AG04449 (cell line): Measurements from ENCODE around the gene SECISBP2L.
A peak's percentile ranks its signal among the peaks of the same experiment; 100 is the strongest.

ENCODE experiments used
- CTCF ChIA-PET: fragments of 350-600 bp; formaldehyde crosslinking; extraction: SDS; loops from one replicate; lab custom pipeline; 2021; ENCODE audit warnings: antibody characterized with exemption; lab: Yijun Ruan, JAX
- POLR2A ChIA-PET: fragments of 400-600, 350-600 bp; formaldehyde crosslinking; extraction: SDS; loops from one replicate; lab custom pipeline; 2020; ENCODE audit warnings: antibody characterized with exemption, inconsistent platforms; lab: Yijun Ruan, JAX
- DNase-seq: peaks from one replicate; pipeline ENCODE4 v3.0.0-alpha.2; 2010; ENCODE audit warnings: low read depth, low spot score
- H3K4me3 ChIP-seq: 2 replicates; pipeline ENCODE4 v1.5.1; 2011; ENCODE audit warnings: low read depth, mild to moderate bottlenecking, control low read depth, low read length
- TF ChIP-seq, protein P1 (sequence below): IDR thresholded peaks from one replicate; pipeline ENCODE4 v1.5.1; 2011; ENCODE audit warnings: mild to moderate bottlenecking, moderate library complexity, low read length, control low read depth, inconsistent platforms; ENCODE audit not compliant: insufficient read depth; ENCODE audit errors: missing control alignments

SECISBP2L gene

GRCh38 chr15:49037546-49037940, 8.7 kb downstream of the SECISBP2L start:
- DNase-seq: no peak
- POLR2A ChIA-PET: no interaction called here
- TF ChIP-seq, protein P1, sequence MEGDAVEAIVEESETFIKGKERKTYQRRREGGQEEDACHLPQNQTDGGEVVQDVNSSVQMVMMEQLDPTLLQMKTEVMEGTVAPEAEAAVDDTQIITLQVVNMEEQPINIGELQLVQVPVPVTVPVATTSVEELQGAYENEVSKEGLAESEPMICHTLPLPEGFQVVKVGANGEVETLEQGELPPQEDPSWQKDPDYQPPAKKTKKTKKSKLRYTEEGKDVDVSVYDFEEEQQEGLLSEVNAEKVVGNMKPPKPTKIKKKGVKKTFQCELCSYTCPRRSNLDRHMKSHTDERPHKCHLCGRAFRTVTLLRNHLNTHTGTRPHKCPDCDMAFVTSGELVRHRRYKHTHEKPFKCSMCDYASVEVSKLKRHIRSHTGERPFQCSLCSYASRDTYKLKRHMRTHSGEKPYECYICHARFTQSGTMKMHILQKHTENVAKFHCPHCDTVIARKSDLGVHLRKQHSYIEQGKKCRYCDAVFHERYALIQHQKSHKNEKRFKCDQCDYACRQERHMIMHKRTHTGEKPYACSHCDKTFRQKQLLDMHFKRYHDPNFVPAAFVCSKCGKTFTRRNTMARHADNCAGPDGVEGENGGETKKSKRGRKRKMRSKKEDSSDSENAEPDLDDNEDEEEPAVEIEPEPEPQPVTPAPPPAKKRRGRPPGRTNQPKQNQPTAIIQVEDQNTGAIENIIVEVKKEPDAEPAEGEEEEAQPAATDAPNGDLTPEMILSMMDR: no peak
- CTCF ChIA-PET: interaction anchor here (1.1 to 2.0 kb wide), 5 partner anchors 10 to 159 kb away, joined by 3 to 5 read pairs (median 4); partner anchors contain the start of gene EID1
- H3K4me3 ChIP-seq: no peak overlapping the region

GRCh38 chr15:49036650-49037545, 9.3 kb downstream of the SECISBP2L start:
- no peak overlapping the region for H3K4me3 ChIP-seq
- ChIA-PET POLR2A (no interaction called here), CTCF (interaction anchor here (0.8 to 2.0 kb wide), 9 partner anchors 11 to 175 kb away, joined by 3 to 5 read pairs (median 4); partner anchors contain the start of gene EID1)
- DNase-seq: peak; percentile 19
- TF ChIP-seq, protein P1: no peak

- no peak overlapping the region for H3K4me3 ChIP-seq
- TF ChIP-seq, protein P1: no peak
- POLR2A ChIA-PET: interaction anchor here (0.6 kb wide), 2 partner anchors 112 to 199 kb away, joined by 3 to 4 read pairs; no protein-coding TSS in a partner anchor
- DNase-seq: no peak
- CTCF ChIA-PET: interaction anchor here (0.8 to 2.0 kb wide), 7 partner anchors 15 to 174 kb away, joined by 3 to 6 read pairs (median 4); partner anchors contain the start of gene EID1
These were observed 10.4 kb downstream of the SECISBP2L start for GRCh38 chr15:49035825-49036224.

GRCh38 chr15:49032601-49033145, 13.6 kb downstream of the SECISBP2L start:
- TF ChIP-seq, protein P1: no peak
- H3K4me3 ChIP-seq: no peak overlapping the region
- ChIA-PET POLR2A (no interaction called here), CTCF (interaction anchor here (1.4 to 2.0 kb wide), 2 partner anchors 14 to 114 kb away, joined by 4 to 8 read pairs; partner anchors contain the start of gene SECISBP2L)
- no peak for DNase-seq

DNA sequence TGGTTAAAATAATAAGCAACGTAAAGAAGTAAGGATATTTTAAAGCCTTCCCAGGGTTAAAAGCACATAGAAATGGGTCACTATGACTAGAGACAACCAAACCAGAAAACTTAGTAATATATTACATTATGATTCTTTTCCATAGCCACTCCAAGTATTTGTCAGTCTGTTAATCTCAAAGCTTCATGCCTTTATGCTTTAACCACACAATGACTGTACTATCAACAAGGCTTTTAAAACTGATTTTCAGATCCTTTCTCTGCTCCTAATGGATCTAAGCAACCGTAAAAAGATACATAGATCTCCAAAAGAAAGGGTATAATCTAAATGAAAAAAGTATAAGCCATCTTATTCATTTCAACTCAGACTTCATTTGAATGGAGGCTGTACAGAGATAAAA, 14.4 kb downstream of the SECISBP2L start:
- ChIA-PET POLR2A (no interaction called here), CTCF (interaction anchor here (1.0 to 2.0 kb wide), 2 partner anchors 16 to 115 kb away, joined by 3 to 8 read pairs; no protein-coding TSS in a partner anchor)
- TF ChIP-seq, protein P1: no peak
- H3K4me3 ChIP-seq: no peak overlapping the region
- DNase-seq: no peak
